T47D (cell line): ENCODE measurements around the gene JPH3.

Experiments used
- DNase-seq, 2 experiments: peaks; one replicate each; pipeline versions ENCODE4 v3.0.0 to v3.0.0-alpha.2; 2011 to 2012; ENCODE audit warnings: low read depth in 1 of 2, low spot score in 1 of 2
- JUND ChIP-seq: IDR thresholded peaks from 2 replicates; pipeline ENCODE4 v1.6.1; 2012; ENCODE audit warnings: low read depth
- in situ Hi-C: cut with HindIII; loops from 2 replicates; pipeline ENCODE4 v1.10.0; 2016; ENCODE audit warnings: low sequenced_read_pairs, low pct_unique_long_range_greater_than_20kb

The JPH3 gene

DNA sequence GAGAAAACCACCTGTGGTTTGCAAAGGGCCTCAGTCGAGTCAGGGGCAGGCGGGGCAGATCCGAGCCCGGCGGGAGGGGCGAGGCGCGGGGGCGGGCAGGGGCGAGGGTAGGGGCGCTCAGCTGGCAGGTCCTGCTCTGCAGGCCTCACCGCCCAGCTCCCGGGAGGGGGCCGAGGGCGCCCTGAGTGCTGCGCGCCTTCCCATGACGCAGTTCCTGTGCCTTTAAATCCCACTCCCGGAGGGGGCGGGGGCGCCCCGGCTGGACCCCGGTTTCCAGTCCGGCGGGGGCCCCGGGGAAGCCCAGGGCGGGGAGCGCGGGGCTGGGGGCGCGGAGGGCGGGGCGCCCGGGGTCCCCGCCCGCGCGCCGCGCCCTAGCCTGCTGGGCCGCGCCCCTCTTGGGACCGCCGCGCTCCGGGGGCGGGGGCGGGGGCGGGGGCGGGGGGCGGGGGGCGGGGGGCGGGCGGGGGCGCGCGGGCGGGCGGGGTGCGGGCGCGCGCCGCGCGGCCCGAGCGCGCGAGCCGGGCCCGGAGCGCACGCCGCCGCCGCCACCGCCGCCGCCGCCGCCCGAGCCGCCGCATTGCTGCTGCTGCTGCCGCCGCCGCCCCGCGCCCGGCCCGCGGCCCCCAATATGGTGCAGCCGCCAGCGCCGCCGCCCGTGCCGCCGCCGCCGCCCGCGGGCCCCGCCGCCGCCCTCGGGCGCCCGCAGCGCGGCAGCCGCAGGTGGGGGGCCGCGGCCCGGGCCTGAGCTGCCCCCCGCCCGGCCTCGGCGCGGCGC lies at the start of gene JPH3:
Gene JPH3 (plus strand): TSS at position 508 of the 775 bp plus-strand sequence. CDS start 639 bp downstream, outside the sequence.
- in situ Hi-C loops = no loop called here
- TF ChIP-seq JUND = no peak
- no peak for DNase-seq

- no peak for TF ChIP-seq JUND
- no peak for DNase-seq
- in situ Hi-C loops = no loop called here
Measured at GRCh38 chr16:87552772-87553573, 49.3 kb upstream of the JPH3 start.

DNA sequence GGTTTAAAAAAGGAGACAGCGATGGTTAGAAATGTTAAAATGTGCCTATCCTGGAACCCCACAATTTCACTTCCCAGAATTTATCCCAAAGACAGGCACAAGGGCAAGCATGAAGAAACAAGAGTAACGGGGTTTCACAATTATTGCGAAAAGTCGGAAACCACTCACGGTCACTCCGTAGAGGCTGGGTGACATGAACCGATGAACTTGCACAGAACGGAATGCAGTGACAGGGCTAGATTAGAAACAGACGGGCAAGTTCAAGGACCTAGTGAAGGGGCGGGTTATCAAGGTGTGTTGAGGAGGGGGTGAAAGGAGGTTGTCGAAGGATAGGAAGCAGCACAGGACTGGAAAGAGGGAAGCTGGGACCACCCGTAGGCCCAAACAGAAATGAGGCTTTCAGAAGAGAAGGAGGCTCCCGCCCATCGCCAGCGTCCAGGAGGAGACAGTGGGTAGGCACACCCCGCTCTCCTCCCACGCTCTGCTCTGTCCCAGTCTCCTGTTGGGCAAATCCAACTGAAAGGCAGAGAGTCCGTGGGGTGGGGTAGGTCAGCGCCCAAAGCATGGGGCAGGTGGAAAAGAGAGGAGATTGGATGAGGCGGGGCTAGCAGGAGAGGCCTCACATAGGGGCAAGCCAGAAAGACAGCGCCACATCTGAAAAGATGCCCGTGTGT lies 47.4 kb upstream of the JPH3 start:
- TF ChIP-seq JUND = no peak
- in situ Hi-C loops = no loop called here
- no peak for DNase-seq

GRCh38 chr16:87555647-87556046 lies 46.7 kb upstream of the JPH3 start:
- no peak for DNase-seq
- no peak for TF ChIP-seq JUND
- in situ Hi-C loops = no loop called here

GRCh38 chr16:87556941-87557459 lies 45.3 kb upstream of the JPH3 start:
- in situ Hi-C loops = no loop called here
- no peak for DNase-seq
- TF ChIP-seq JUND = no peak

DNA sequence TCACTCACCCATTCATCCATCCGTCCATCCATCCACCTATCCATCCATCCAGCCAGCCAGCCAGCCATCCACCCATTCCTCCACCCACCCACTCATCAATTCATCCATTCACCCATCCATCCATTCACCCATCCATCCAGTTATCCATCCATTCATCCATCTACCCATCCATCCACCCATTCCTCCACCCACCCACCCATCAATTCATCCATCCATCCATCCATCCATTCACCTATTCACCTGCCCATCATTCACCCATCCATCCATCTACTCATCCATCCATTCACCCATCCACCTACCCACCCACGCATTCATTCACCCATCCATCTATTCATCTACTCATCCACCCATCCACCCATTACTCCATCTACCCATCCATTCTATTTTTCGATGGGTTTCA lies 43.6 kb upstream of the JPH3 start:
- in situ Hi-C loops = no loop called here
- no peak for DNase-seq
- no peak for TF ChIP-seq JUND

DNA sequence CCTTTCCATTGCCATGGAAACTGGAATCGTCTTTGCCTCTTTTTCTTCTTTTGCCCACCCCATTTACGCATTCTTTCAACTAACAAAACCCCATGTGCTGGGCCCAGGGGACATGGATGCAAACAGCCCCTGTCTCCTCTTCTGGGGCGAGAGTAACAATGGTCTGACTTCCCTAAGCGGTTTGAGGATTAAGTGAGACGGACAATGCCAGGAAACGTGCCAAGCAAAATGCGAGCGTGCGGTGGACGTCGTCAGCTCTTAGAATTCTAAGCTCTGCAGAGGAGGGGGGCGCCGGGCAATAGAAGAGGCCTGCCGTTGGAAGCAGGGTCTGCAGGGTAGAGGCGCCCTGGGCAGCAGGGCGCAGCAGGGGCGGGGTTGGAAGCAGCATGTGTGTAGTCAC lies 42.4 kb upstream of the JPH3 start:
- DNase-seq = no peak
- TF ChIP-seq JUND = no peak
- in situ Hi-C loops = no loop called here

- in situ Hi-C loops = no loop called here
- TF ChIP-seq JUND = no peak
- DNase-seq = peak; percentile 79 to 100
Measured at GRCh38 chr16:87560428-87561199, 41.7 kb upstream of the JPH3 start.

DNA sequence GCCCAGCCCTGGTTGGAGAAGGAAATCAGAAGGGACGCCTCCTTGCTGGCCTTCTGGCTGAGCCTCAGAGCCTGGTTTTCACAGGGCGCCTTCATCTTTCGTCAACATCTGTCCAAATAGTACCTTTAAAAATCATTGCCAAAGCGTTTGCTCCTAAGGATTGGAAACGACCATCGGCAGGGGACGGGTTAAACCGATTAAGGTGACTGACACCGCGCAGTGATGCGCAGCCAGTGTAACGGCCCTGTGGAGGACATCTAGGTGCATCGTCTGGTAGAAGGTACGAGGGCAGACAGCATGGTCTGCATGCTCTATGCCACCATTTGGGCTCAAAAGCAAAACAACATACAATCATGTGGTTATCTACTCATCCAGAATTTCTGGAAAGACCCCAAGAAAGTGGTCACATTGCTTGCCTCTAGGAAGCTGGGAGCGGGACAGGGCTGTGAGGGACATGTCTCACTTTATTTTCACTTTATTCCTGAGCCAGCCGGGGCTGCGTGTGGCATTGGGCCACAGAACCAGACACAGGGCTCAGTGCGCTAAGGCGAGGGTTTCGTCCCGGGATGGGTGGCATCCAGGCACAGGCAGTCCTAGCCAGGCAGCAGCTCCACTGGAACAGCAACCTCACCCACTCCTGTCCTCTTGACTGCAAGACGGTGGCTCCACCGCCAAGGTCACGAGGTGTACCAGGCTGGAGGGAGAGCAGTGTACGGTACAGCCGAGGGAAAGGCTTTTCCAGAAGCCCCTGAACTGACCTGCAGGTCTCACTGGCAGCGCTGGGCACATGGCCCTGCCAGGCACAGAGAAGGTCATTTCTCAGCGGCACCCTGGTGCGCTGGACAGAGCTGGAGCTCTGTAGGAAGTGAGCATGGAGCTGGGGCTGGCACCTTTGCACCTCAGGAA lies 40.9 kb upstream of the JPH3 start:
- in situ Hi-C loops = no loop called here
- TF ChIP-seq JUND = no peak
- no peak for DNase-seq

DNA sequence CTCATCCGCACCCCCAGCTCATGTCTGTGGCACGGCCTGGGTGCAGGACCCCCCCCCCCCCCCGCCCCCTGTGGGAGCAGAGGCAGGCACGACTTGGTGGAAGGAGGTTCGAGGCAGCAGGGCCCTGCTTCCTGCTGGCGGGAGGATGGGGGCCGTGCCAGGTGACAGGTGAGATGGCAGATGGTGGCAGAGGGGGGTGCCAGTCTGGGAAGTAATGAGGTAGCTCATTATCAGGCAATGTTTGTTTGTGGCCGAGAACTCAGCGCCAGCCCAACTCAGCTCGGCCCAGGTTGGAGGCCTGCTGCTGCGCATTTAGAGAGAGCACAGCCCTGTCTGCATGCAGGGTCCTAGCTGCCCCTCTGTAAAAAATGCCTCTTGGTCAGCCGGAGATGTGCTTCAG lies 40.1 kb upstream of the JPH3 start:
- TF ChIP-seq JUND = no peak
- no peak for DNase-seq
- in situ Hi-C loops = no loop called here

DNA sequence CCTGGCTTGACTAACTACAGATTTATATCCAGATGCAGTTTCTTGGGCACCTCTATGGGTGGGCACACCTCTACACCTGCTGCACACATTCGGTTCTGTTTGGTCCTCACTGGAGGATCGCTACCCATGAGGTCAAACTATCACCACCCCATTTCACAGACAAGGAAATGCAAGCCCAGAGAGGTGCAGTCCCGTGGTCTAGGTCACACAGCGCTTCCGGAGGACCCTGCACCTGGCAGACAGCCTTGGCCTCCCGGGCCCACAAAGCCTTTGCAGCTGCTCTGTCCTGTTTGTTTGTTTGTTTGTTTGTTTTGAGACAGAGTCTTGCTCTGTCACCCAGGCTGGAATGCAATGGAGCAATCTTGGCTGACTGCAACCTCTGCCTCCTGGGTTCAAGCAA lies 39.3 kb upstream of the JPH3 start:
- TF ChIP-seq JUND = no peak
- DNase-seq = no peak
- in situ Hi-C loops = no loop called here
